WTC11 (cell line): ENCODE data around the gene TMA7.
A peak's percentile ranks its signal among the peaks of the same experiment; 100 is the strongest.

Source experiments
- CREB1 ChIP-seq: sonication (generic); formaldehyde crosslinking; IDR thresholded peaks from 2 replicates; pipeline ENCODE4 v1.8.0; 2023; ENCODE audit warnings: mild to moderate bottlenecking, missing genetic modification reagents
- CREM ChIP-seq: sonication (generic); formaldehyde crosslinking; IDR thresholded peaks from 2 replicates; pipeline ENCODE4 v1.8.1; 2022; ENCODE audit warnings: mild to moderate bottlenecking, missing genetic modification reagents, moderate library complexity
- CTCF ChIP-seq: fragments of 200-600 bp; IDR thresholded peaks from 2 replicates; pipeline ENCODE4 v1.8.0; 2022; ENCODE audit warnings: antibody characterized with exemption
- NFYB ChIP-seq: sonication (generic); formaldehyde crosslinking; conservative IDR thresholded peaks from 2 replicates; pipeline ENCODE4 v1.8.0; 2022; ENCODE audit warnings: low read depth, missing genetic modification reagents
- USF2 ChIP-seq: sonication (generic); formaldehyde crosslinking; IDR thresholded peaks from 2 replicates; pipeline ENCODE4 v1.8.1; 2023; ENCODE audit warnings: mild to moderate bottlenecking, missing genetic modification reagents, moderate library complexity

- peak; percentile 45; the same call in 1 of the 2 replicates for TF ChIP-seq CTCF
- TF ChIP-seq NFYB (CRISPR knock-in tag) = no peak
- no peak for TF ChIP-seq USF2 (CRISPR knock-in tag)
- no peak for TF ChIP-seq CREB1 (CRISPR knock-in tag)
- TF ChIP-seq CREM = 0 out of 2 replicates have a peak, but pooled peaks have one; percentile 24
Observed at GRCh38 chr3:48472923-48473616, 33.0 kb downstream of the TMA7 start.
